ENCODE results near the gene PIN1.
"Not testable (repeated sequence)": the region's sequence is repeated elsewhere in the genome, so short reads cannot be mapped to it uniquely, and the experiment has no call there.

Gene PIN1

DNA sequence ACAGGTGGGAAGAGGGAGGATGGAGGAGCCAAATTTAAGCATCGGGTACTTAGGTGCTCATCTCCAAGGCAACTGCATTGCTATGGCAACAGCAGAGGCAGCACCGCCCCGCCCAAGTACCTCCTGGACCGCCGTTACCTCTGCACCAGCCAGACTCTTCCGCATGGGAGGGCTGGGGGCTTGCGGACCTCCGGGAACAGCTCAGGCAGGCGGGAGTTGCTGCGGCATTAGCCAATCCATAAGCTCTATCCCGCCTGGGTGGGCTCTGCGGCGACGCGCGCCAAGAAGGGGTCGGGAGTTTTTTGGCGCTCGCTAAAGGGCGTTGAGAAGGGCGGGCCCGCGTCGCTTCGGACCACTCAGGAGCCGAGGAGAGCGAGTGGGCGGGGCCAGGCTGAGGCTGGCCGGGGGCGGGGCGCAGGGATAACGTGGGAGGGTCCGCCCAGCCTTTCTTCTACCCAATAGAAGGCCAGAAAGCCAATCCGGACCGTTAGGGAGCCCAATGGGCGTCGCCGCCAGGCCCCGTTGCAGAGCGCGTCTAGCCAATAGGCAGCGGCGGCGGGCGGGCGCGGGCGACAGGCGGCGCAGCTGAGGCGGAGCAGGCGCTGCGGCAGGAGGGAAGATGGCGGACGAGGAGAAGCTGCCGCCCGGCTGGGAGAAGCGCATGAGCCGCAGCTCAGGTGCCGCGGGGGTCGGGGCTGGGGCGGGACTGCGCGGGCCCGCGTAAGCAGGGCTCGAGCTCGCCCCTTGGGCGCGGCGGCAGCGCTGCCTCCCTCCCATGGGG is at the start of gene PIN1:
PIN1 (plus strand) TSS at position 593 of the 781 bp plus-strand sequence; CDS start at position 620, 27 bp downstream.
- H3K27ac ChIP-seq (ENCODE audit: low read depth, low read length), result no peak within 1 kb of the TSS
- H3K9me3 ChIP-seq (ENCODE audit: control insufficient read depth in 5 of 5, low read length in 5 of 5), result no peaks in the 10 kb centered on the region
- peak within 1 kb of the TSS; percentile 76 to 90 (median 87) for H3K4me3 ChIP-seq (ENCODE audit: low read depth in 1 of 5, low read length in 5 of 5)
- peaks cover 0 to 26% (median 19%) of the 10 kb centered on the region in 5 donors for H3K36me3 ChIP-seq (ENCODE audit: control insufficient read depth in 5 of 5, insufficient read depth in 5 of 5, low read length in 5 of 5)
- peak within 1 kb of the TSS in 4 of 5 donors; percentile 68 to 87 (median 76) for H3K9ac ChIP-seq (ENCODE audit: low read length in 5 of 5)
- peaks cover 3 to 28% (median 20%) of the 10 kb centered on the region in 5 donors for H3K4me1 ChIP-seq (ENCODE audit: control insufficient read depth in 5 of 5, insufficient read depth in 5 of 5, low read length in 5 of 5)
- no peaks in the 10 kb centered on the region for H3K27me3 ChIP-seq (ENCODE audit: control insufficient read depth in 5 of 5, insufficient read depth in 4 of 5, low read length in 5 of 5)

- Histone ChIP-seq H3K27ac (ENCODE audit: low read depth, low read length) (peak overlapping the region; percentile 85), H3K9ac (ENCODE audit: low read length in 5 of 5) (peak overlapping the region in 4 of 5 donors; percentile 60 to 77 (median 71)), H3K4me3 (ENCODE audit: low read depth in 1 of 5, low read length in 5 of 5) (peak overlapping the region; percentile 74 to 84 (median 76)), H3K4me1 (ENCODE audit: control insufficient read depth in 5 of 5, insufficient read depth in 5 of 5, low read length in 5 of 5) (peaks cover 0 to 19% (median 12%) of the 10 kb centered on the region in 5 donors), H3K9me3 (ENCODE audit: control insufficient read depth in 5 of 5, low read length in 5 of 5) (no peaks in the 10 kb centered on the region), H3K27me3 (ENCODE audit: control insufficient read depth in 5 of 5, insufficient read depth in 4 of 5, low read length in 5 of 5) (no peaks in the 10 kb centered on the region), H3K36me3 (ENCODE audit: control insufficient read depth in 5 of 5, insufficient read depth in 5 of 5, low read length in 5 of 5) (no peaks in the 10 kb centered on the region)
These were observed 49.5 kb upstream of the PIN1 start for GRCh38 chr19:9785367-9786331.

DNA sequence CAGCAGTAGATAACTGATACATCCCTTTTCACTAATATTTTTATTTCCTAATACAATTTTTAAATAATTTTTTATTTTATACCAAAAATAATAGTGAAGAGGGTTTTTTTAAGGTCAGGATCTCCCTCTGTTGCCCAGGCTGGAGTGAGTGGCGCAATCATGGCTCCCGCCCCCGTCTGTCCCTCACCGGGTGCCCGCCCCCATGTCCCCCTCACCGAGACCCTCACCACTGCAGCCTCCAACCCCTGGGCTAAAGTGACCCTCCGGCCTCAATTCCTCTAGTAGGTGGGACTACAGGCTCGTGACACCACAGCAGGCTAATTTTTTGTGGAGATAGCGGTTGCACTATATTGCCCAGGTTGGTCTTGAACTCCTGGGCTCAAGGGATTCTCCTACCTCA is 48.8 kb upstream of the PIN1 start:
- Histone ChIP-seq H3K27ac (ENCODE audit: low read depth, low read length) (no peak overlapping the region), H3K4me3 (ENCODE audit: low read depth in 1 of 5, low read length in 5 of 5) (peak overlapping the region in 4 of 5 donors; percentile 74 to 84 (median 76)), H3K9ac (ENCODE audit: low read length in 5 of 5) (peak overlapping the region in 1 of 5 donors; percentile 76), H3K4me1 (ENCODE audit: control insufficient read depth in 5 of 5, insufficient read depth in 5 of 5, low read length in 5 of 5) (peaks cover 0 to 22% (median 16%) of the 10 kb centered on the region in 5 donors), H3K27me3 (ENCODE audit: control insufficient read depth in 5 of 5, insufficient read depth in 4 of 5, low read length in 5 of 5) (no peaks in the 10 kb centered on the region), H3K9me3 (ENCODE audit: control insufficient read depth in 5 of 5, low read length in 5 of 5) (no peaks in the 10 kb centered on the region), H3K36me3 (ENCODE audit: control insufficient read depth in 5 of 5, insufficient read depth in 5 of 5, low read length in 5 of 5) (no peaks in the 10 kb centered on the region)

GRCh38 chr19:9786819-9787218 is 48.3 kb upstream of the PIN1 start:
- Histone ChIP-seq H3K36me3 (ENCODE audit: control insufficient read depth in 5 of 5, insufficient read depth in 5 of 5, low read length in 5 of 5) (no peaks in the 10 kb centered on the region), H3K4me1 (ENCODE audit: control insufficient read depth in 5 of 5, insufficient read depth in 5 of 5, low read length in 5 of 5) (peaks cover 0 to 24% (median 19%) of the 10 kb centered on the region in 5 donors), H3K9me3 (ENCODE audit: control insufficient read depth in 5 of 5, low read length in 5 of 5) (no peaks in the 10 kb centered on the region), H3K9ac (ENCODE audit: low read length in 5 of 5) (no peak overlapping the region), H3K4me3 (ENCODE audit: low read depth in 1 of 5, low read length in 5 of 5) (no peak overlapping the region), H3K27me3 (ENCODE audit: control insufficient read depth in 5 of 5, insufficient read depth in 4 of 5, low read length in 5 of 5) (no peaks in the 10 kb centered on the region), H3K27ac (ENCODE audit: low read depth, low read length) (no peak overlapping the region)

GRCh38 chr19:9788604-9789003 is 46.5 kb upstream of the PIN1 start:
- H3K4me3 ChIP-seq (ENCODE audit: low read depth in 1 of 5, low read length in 5 of 5); H3K27me3 ChIP-seq (ENCODE audit: control insufficient read depth in 5 of 5, insufficient read depth in 4 of 5, low read length in 5 of 5); H3K9me3 ChIP-seq (ENCODE audit: control insufficient read depth in 5 of 5, low read length in 5 of 5); H3K27ac ChIP-seq (ENCODE audit: low read depth, low read length); H3K9ac ChIP-seq (ENCODE audit: low read length in 5 of 5); H3K36me3 ChIP-seq (ENCODE audit: control insufficient read depth in 5 of 5, insufficient read depth in 5 of 5, low read length in 5 of 5): not testable (repeated sequence)
- peaks cover 0 to 30% (median 24%) of the 10 kb centered on the region in 5 donors for H3K4me1 ChIP-seq (ENCODE audit: control insufficient read depth in 5 of 5, insufficient read depth in 5 of 5, low read length in 5 of 5)

GRCh38 chr19:9789066-9789465 is 46.1 kb upstream of the PIN1 start:
- no peak overlapping the region for H3K9ac ChIP-seq (ENCODE audit: low read length in 5 of 5)
- peaks cover 0 to 30% (median 24%) of the 10 kb centered on the region in 5 donors for H3K4me1 ChIP-seq (ENCODE audit: control insufficient read depth in 5 of 5, insufficient read depth in 5 of 5, low read length in 5 of 5)
- no peaks in the 10 kb centered on the region for H3K9me3 ChIP-seq (ENCODE audit: control insufficient read depth in 5 of 5, low read length in 5 of 5)
- H3K36me3 ChIP-seq (ENCODE audit: control insufficient read depth in 5 of 5, insufficient read depth in 5 of 5, low read length in 5 of 5), result no peaks in the 10 kb centered on the region
- no peak overlapping the region for H3K27ac ChIP-seq (ENCODE audit: low read depth, low read length)
- no peak overlapping the region for H3K4me3 ChIP-seq (ENCODE audit: low read depth in 1 of 5, low read length in 5 of 5)
- no peaks in the 10 kb centered on the region for H3K27me3 ChIP-seq (ENCODE audit: control insufficient read depth in 5 of 5, insufficient read depth in 4 of 5, low read length in 5 of 5)

DNA sequence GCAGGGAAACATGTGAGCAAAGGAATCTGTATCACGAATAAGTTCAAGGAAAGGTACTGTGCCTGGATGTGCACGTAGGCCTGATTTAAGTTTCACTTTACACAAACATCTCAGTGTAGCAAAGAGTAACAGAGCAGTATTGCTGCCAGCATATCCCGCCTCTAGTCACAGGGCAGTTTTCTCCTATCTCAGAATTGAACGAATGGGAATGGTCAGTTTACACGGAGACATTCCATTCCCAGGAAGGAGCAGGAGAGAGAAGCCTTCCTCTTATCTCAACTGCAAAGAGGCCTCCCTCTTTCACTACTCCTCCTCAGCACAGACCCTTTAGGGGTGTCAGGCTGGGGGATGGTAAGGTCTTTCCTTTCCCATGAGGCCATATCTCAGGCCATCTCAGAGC is 45.5 kb upstream of the PIN1 start:
- H3K27ac ChIP-seq (ENCODE audit: low read depth, low read length); H3K9ac ChIP-seq (ENCODE audit: low read length in 5 of 5); H3K36me3 ChIP-seq (ENCODE audit: control insufficient read depth in 5 of 5, insufficient read depth in 5 of 5, low read length in 5 of 5); H3K27me3 ChIP-seq (ENCODE audit: control insufficient read depth in 5 of 5, insufficient read depth in 4 of 5, low read length in 5 of 5); H3K9me3 ChIP-seq (ENCODE audit: control insufficient read depth in 5 of 5, low read length in 5 of 5); H3K4me3 ChIP-seq (ENCODE audit: low read depth in 1 of 5, low read length in 5 of 5): not testable (repeated sequence)
- peaks cover 0 to 28% (median 22%) of the 10 kb centered on the region in 5 donors for H3K4me1 ChIP-seq (ENCODE audit: control insufficient read depth in 5 of 5, insufficient read depth in 5 of 5, low read length in 5 of 5)

DNA sequence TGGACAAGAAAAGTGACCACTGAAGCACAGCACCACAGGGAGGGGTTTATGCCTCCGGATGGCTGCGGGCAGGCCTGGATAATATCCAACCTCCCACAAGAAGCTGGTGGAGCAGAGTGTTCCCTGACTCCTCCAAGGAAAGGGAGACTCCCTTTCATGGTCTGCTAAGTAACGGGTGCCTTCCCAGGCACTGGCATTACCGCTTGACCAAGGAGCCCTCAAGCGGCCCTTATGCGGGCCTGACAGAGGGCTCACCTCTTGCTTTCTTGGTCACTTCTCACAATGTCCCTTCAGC is 44.1 kb upstream of the PIN1 start:
- not testable (repeated sequence) for H3K27me3 ChIP-seq (ENCODE audit: control insufficient read depth in 5 of 5, insufficient read depth in 4 of 5, low read length in 5 of 5); H3K9me3 ChIP-seq (ENCODE audit: control insufficient read depth in 5 of 5, low read length in 5 of 5); H3K36me3 ChIP-seq (ENCODE audit: control insufficient read depth in 5 of 5, insufficient read depth in 5 of 5, low read length in 5 of 5); H3K4me3 ChIP-seq (ENCODE audit: low read depth in 1 of 5, low read length in 5 of 5); H3K9ac ChIP-seq (ENCODE audit: low read length in 5 of 5)
- Histone ChIP-seq H3K27ac (ENCODE audit: low read depth, low read length) (peak overlapping the region; percentile 23), H3K4me1 (ENCODE audit: control insufficient read depth in 5 of 5, insufficient read depth in 5 of 5, low read length in 5 of 5) (peaks cover 0 to 22% (median 12%) of the 10 kb centered on the region in 5 donors)

DNA sequence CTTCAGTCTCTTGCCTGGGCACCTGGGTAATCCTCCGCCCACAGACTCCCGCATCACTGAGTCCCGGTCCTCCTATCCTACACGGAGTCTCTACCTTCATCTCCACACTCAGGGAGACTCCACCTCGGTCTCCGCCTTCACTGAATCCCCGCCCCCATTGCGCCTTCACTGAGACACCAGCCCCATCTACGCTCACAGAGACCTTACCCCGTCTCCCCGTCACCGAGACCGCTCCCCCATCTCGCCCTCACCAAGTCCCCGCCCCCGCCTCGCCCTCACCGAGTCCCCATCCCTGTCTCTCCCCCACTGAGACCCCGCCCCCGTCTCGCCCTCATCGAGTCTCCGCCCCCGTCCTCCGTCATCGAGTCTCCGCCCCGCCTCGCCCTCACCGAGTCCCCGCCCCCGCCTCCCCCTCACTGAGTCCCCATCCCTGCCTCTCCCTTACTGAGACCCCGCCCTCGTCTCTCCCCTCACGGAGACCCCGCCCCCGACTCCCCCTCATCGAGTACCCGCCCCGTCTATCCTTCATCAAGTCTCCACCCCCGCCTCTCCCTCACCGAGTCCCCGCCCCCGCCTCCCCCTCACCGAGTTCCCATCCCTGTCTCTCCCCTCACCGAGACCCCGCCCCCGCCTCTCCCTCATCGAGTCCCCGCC is 43.4 kb upstream of the PIN1 start:
- Histone ChIP-seq H3K27me3 (ENCODE audit: control insufficient read depth in 5 of 5, insufficient read depth in 4 of 5, low read length in 5 of 5) (no peaks in the 10 kb centered on the region), H3K9ac (ENCODE audit: low read length in 5 of 5) (no peak overlapping the region), H3K4me3 (ENCODE audit: low read depth in 1 of 5, low read length in 5 of 5) (peak overlapping the region; percentile 64 to 78 (median 75)), H3K27ac (ENCODE audit: low read depth, low read length) (peak overlapping the region; percentile 60), H3K9me3 (ENCODE audit: control insufficient read depth in 5 of 5, low read length in 5 of 5) (no peaks in the 10 kb centered on the region), H3K4me1 (ENCODE audit: control insufficient read depth in 5 of 5, insufficient read depth in 5 of 5, low read length in 5 of 5) (peaks cover 0 to 17% (median 5%) of the 10 kb centered on the region in 5 donors), H3K36me3 (ENCODE audit: control insufficient read depth in 5 of 5, insufficient read depth in 5 of 5, low read length in 5 of 5) (no peaks in the 10 kb centered on the region)

Measured in subcutaneous abdominal adipose tissue (tissue), 5 donors.